ENCODE results near the gene CHST4.

DNA sequence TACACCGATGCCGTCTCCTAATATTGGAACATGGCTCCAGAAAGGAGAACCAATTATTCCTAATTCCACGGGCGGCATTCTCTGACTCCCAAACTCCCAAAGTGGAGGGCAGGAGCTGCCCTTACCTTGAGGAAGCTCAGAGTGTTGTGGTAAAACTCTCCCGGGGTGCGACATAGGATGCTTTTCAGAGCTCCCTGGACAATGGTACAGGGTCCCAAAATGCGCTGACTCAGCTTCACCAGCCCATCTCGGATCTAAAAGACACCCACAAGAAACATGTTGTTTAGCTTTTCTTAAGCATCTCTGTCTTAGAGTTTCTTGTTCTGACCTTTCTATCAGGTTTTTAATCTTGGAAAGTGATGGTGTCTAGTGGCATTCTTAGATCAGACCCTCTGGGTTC, 43.9 kb downstream of the CHST4 start:
- TF ChIP-seq, protein P1, sequence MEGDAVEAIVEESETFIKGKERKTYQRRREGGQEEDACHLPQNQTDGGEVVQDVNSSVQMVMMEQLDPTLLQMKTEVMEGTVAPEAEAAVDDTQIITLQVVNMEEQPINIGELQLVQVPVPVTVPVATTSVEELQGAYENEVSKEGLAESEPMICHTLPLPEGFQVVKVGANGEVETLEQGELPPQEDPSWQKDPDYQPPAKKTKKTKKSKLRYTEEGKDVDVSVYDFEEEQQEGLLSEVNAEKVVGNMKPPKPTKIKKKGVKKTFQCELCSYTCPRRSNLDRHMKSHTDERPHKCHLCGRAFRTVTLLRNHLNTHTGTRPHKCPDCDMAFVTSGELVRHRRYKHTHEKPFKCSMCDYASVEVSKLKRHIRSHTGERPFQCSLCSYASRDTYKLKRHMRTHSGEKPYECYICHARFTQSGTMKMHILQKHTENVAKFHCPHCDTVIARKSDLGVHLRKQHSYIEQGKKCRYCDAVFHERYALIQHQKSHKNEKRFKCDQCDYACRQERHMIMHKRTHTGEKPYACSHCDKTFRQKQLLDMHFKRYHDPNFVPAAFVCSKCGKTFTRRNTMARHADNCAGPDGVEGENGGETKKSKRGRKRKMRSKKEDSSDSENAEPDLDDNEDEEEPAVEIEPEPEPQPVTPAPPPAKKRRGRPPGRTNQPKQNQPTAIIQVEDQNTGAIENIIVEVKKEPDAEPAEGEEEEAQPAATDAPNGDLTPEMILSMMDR (IDR thresholded peaks at IDR 0.05), result no peak
- TF ChIP-seq RAD21 (IDR thresholded peaks at IDR 0.05; ENCODE audit: low read length) (no peak), MXI1 (IDR thresholded peaks at IDR 0.05; ENCODE audit: low read depth, low read length) (no peak), CHD2 (IDR thresholded peaks at IDR 0.05; ENCODE audit: low read length, partially characterized antibody) (no peak), FOXJ3 (CRISPR knock-in tag; IDR thresholded peaks at IDR 0.05) (no peak), EP300 (IDR thresholded peaks at IDR 0.05; ENCODE audit: borderline replicate concordance in 1 of 2, low read depth in 1 of 2, low read length in 1 of 2) (no peak), REST (IDR thresholded peaks at IDR 0.05; ENCODE audit: low read depth, low read length) (no peak), RCOR1 (IDR thresholded peaks at IDR 0.05; ENCODE audit: low read length) (no peak), POLR2AphosphoS5 (IDR thresholded peaks at IDR 0.05; ENCODE audit: low read depth, low read length) (no peak), MAX (IDR thresholded peaks at IDR 0.05; ENCODE audit: low read depth) (no peak)
- TF ChIP-seq, protein P2, sequence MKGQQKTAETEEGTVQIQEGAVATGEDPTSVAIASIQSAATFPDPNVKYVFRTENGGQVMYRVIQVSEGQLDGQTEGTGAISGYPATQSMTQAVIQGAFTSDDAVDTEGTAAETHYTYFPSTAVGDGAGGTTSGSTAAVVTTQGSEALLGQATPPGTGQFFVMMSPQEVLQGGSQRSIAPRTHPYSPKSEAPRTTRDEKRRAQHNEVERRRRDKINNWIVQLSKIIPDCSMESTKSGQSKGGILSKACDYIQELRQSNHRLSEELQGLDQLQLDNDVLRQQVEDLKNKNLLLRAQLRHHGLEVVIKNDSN (IDR thresholded peaks at IDR 0.05; ENCODE audit: borderline replicate concordance, low read depth), result no peak
- TF ChIP-seq, protein P3, sequence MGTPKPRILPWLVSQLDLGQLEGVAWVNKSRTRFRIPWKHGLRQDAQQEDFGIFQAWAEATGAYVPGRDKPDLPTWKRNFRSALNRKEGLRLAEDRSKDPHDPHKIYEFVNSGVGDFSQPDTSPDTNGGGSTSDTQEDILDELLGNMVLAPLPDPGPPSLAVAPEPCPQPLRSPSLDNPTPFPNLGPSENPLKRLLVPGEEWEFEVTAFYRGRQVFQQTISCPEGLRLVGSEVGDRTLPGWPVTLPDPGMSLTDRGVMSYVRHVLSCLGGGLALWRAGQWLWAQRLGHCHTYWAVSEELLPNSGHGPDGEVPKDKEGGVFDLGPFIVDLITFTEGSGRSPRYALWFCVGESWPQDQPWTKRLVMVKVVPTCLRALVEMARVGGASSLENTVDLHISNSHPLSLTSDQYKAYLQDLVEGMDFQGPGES (IDR thresholded peaks at IDR 0.05; ENCODE audit: low read depth, low read length), result no peak

Measured in SK-N-SH (cell line).